Gastrocnemius medialis (tissue), 4 donors: ENCODE measurements around the gene HNRNPA3. TPM values are rescaled to one million over a fixed set of nuclear protein-coding genes. Genes with fewer than 3 reads are reported as not detected.
"Not testable (repeated sequence)": the region's sequence is repeated elsewhere in the genome, so short reads cannot be mapped to it uniquely, and the experiment has no call there.

Experiments
- ATAC-seq, 2 donors: fragments of 150-250 bp; one replicate each; pipeline ENCODE4 v1.9.1; 2016
- DNase-seq, 2 donors: peaks; one replicate each; pipeline ENCODE4 v3.0.0-alpha.2; 2019
- H3K27ac ChIP-seq, 4 donors: fragments of 200-600 bp; sonication (generic); 1 replicate in 1 of 4; 2 replicates in 3 of 4; pipeline ENCODE4 v1.5.1; 2016 to 2018; ENCODE audit warnings: mild to moderate bottlenecking in 2 of 4, moderate library complexity in 1 of 4
- H3K27me3 ChIP-seq, 3 donors: fragments of 200-600 bp; sonication (generic) in 2 of 3; 1 replicate in 1 of 3; 2 replicates in 2 of 3; pipeline versions ENCODE4 v1.5.1 to v1.6.0; 2016 to 2019; ENCODE audit warnings: mild to moderate bottlenecking in 1 of 3, moderate library complexity in 1 of 3
- H3K36me3 ChIP-seq, 2 donors: fragments of 200-600 bp; sonication (generic) in 1 of 2; one replicate each; pipeline ENCODE4 v1.5.1; 2017 to 2018
- H3K4me1 ChIP-seq, 2 donors: fragments of 200-600 bp; sonication (generic) in 1 of 2; one replicate each; pipeline ENCODE4 v1.5.1; 2016 to 2017; ENCODE audit warnings: mild to moderate bottlenecking in 2 of 2
- H3K4me3 ChIP-seq, 4 donors: fragments of 200-600 bp; sonication (generic) in 3 of 4; 1 replicate in 1 of 4; 2 replicates in 3 of 4; pipeline ENCODE4 v1.5.1; 2016 to 2019; ENCODE audit warnings: mild to moderate bottlenecking in 2 of 4
- H3K9me3 ChIP-seq, 3 donors: fragments of 200-600 bp; sonication (generic) in 2 of 3; 1 replicate in 1 of 3; 2 replicates in 2 of 3; pipeline ENCODE4 v1.5.1; 2016 to 2019
- CTCF ChIP-seq, 5 experiments: fragments of 450-650 bp in 3 of 5; fragments of 200-600 bp in 2 of 5; sonication (generic) in 2 of 5; IDR thresholded peaks in 4 of 5; conservative IDR thresholded peaks in 1 of 5; 1 replicate in 4 of 5; 2 replicates in 1 of 5; pipeline ENCODE4 v1.5.1; 2016 to 2019; ENCODE audit warnings: antibody characterized with exemption in 5 of 5, mild to moderate bottlenecking in 3 of 5, moderate library complexity in 3 of 5
- POLR2A ChIP-seq, 2 donors: fragments of 450-650 bp; IDR thresholded peaks; one replicate each; pipeline ENCODE4 v1.6.1; 2017; ENCODE audit warnings: antibody characterized with exemption in 2 of 2, mild to moderate bottlenecking in 2 of 2, moderate library complexity in 2 of 2
- in situ Hi-C, 4 donors: fragments of 200-750 bp; cut with MboI; loops; one replicate each; pipeline versions ENCODE4 v1.15.0 to v1.8.0; 2017; ENCODE audit warnings: low sequenced_read_pairs in 4 of 4
- intact Hi-C: fragments of 100-400 bp; cut with DNase I; formaldehyde crosslinking; loops from one replicate; pipeline ENCODE4 v1.15.1; 2023; ENCODE audit warnings: low total_unique reads
- total RNA-seq, 4 donors: library from RNA; depleted of rRNA; stranded (reverse); fragments of >200 nt; gene quantifications; one replicate each; pipeline versions ENCODE4 v1.1.0 to v1.2.3, GENCODE V29; 2016

The HNRNPA3 gene
- total RNA-seq, 4 donors from 2014 or later: 16.1 to 32.2 (median 22.4) TPM

GRCh38 chr2:177265824-177266817 lies 53.5 kb downstream of the HNRNPA3 start:
- no peaks in the 10 kb centered on the region for H3K9me3 ChIP-seq
- intact Hi-C loops (loop anchor here (2.0 to 10.0 kb wide), 2 partner anchors 31 to 129 kb away; partner anchors contain the start of gene AGPS), in situ Hi-C loops (loop anchor here in 2 of 4 donors (5.0 to 10.0 kb wide), 3 partner anchors 51 to 101 kb away; partner anchors contain the start of gene HNRNPA3 (in 1 of the 2))
- TF ChIP-seq POLR2A (IDR thresholded peaks at IDR 0.05): no peak
- no peak for TF ChIP-seq CTCF (IDR thresholded peaks at IDR 0.05 in 4 of 5, conservative IDR thresholded peaks at IDR 0.05 in 1 of 5)
- DNase-seq (no peak), ATAC-seq (no peak)
- H3K4me3 ChIP-seq: peak overlapping the region; percentile 86 to 99 (median 96)
- H3K4me1 ChIP-seq: peaks cover 32 to 37% of the 10 kb centered on the region in 2 donors
- H3K27me3 ChIP-seq: no peaks in the 10 kb centered on the region
- H3K36me3 ChIP-seq: no peaks in the 10 kb centered on the region
- peak overlapping the region; percentile 99 to 100 (median 100) for H3K27ac ChIP-seq

GRCh38 chr2:177266955-177267354 lies 54.4 kb downstream of the HNRNPA3 start:
- peaks cover 24 to 29% of the 10 kb centered on the region in 2 donors for H3K4me1 ChIP-seq
- intact Hi-C loops: loop anchor here (10.0 kb wide), 1 partner anchor 128 kb away; the partner anchor contains the start of gene AGPS
- H3K4me3 ChIP-seq, H3K27ac ChIP-seq, H3K36me3 ChIP-seq, DNase-seq, ATAC-seq, H3K9me3 ChIP-seq, H3K27me3 ChIP-seq: not testable (repeated sequence)
- in situ Hi-C loops: loop anchor here in 2 of 4 donors (5.0 to 10.0 kb wide), 3 partner anchors 52 to 102 kb away; partner anchors contain the start of gene HNRNPA3 (in 1 of the 2)

- DNase-seq (no peak), ATAC-seq (no peak)
- TF ChIP-seq CTCF (IDR thresholded peaks at IDR 0.05 in 4 of 5, conservative IDR thresholded peaks at IDR 0.05 in 1 of 5): no peak
- no peak for TF ChIP-seq POLR2A (IDR thresholded peaks at IDR 0.05)
- no peaks in the 10 kb centered on the region for H3K9me3 ChIP-seq
- in situ Hi-C loops: loop anchor here in 2 of 4 donors (5.0 to 10.0 kb wide), 3 partner anchors 54 to 104 kb away; partner anchors contain the start of gene HNRNPA3 (in 1 of the 2)
- H3K4me3 ChIP-seq: no peak overlapping the region
- intact Hi-C loops: loop anchor here (10.0 kb wide), 1 partner anchor 126 kb away; the partner anchor contains the start of gene AGPS
- peaks cover 19 to 26% of the 10 kb centered on the region in 2 donors for H3K4me1 ChIP-seq
- no peaks in the 10 kb centered on the region for H3K27me3 ChIP-seq
- no peaks in the 10 kb centered on the region for H3K36me3 ChIP-seq
- H3K27ac ChIP-seq: no peak overlapping the region
These were observed 55.7 kb downstream of the HNRNPA3 start for GRCh38 chr2:177268187-177268871.

GRCh38 chr2:177268901-177269300 lies 56.3 kb downstream of the HNRNPA3 start:
- in situ Hi-C loops: loop anchor here in 2 of 4 donors (5.0 to 10.0 kb wide), 3 partner anchors 54 to 104 kb away; partner anchors contain the start of gene HNRNPA3 (in 1 of the 2)
- TF ChIP-seq POLR2A (IDR thresholded peaks at IDR 0.05): no peak
- TF ChIP-seq CTCF (IDR thresholded peaks at IDR 0.05 in 4 of 5, conservative IDR thresholded peaks at IDR 0.05 in 1 of 5): no peak
- DNase-seq: no peak
- no peaks in the 10 kb centered on the region for H3K36me3 ChIP-seq
- H3K4me3 ChIP-seq: no peak overlapping the region
- H3K9me3 ChIP-seq: no peaks in the 10 kb centered on the region
- H3K27me3 ChIP-seq: no peaks in the 10 kb centered on the region
- no peak for ATAC-seq
- intact Hi-C loops: loop anchor here (10.0 kb wide), 1 partner anchor 126 kb away; the partner anchor contains the start of gene AGPS
- peaks cover 24 to 31% of the 10 kb centered on the region in 2 donors for H3K4me1 ChIP-seq
- no peak overlapping the region for H3K27ac ChIP-seq
